A204.1 (cell line): ENCODE data around the gene SERPINA3.

Experiments used
- FAIRE-seq: peaks from 2 replicates; lab custom pipeline; 2012; peaks lifted over from hg19 to GRCh38; lab: Jason Lieb, UNC

The SERPINA3 gene

GRCh38 chr14:94613720-94614644, 1.8 kb downstream of the SERPINA3 start:
- no peak for FAIRE-seq

DNA sequence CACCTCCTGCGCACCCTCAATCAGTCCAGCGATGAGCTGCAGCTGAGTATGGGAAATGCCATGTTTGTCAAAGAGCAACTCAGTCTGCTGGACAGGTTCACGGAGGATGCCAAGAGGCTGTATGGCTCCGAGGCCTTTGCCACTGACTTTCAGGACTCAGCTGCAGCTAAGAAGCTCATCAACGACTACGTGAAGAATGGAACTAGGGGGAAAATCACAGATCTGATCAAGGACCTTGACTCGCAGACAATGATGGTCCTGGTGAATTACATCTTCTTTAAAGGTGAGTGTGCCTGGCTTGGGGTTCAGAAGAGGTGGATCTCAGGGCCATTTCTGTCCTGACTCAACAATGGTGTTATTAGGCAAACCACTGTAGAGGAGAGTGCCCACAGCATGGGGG, 2.6 kb downstream of the SERPINA3 start:
- FAIRE-seq = no peak

DNA sequence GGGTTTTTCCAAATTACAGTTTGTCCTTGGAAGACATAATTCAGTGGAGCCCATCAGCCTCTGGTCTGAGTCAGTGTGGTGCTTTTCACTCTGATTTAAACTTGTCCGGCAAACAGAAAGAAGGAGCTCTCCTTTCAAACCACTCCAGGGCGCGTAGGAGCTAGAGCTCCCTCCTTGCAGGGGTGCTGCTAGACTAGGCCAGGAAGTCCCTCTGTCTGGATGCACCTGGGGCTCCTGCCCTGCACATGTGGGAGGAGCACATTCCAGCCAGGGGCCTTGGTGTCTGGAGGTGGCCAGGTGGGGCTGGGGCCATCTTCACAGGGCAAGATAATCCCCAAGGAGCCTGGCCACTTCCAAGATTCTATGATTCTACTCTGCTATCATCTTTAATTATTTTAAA, 3.1 kb downstream of the SERPINA3 start:
- FAIRE-seq = no peak

DNA sequence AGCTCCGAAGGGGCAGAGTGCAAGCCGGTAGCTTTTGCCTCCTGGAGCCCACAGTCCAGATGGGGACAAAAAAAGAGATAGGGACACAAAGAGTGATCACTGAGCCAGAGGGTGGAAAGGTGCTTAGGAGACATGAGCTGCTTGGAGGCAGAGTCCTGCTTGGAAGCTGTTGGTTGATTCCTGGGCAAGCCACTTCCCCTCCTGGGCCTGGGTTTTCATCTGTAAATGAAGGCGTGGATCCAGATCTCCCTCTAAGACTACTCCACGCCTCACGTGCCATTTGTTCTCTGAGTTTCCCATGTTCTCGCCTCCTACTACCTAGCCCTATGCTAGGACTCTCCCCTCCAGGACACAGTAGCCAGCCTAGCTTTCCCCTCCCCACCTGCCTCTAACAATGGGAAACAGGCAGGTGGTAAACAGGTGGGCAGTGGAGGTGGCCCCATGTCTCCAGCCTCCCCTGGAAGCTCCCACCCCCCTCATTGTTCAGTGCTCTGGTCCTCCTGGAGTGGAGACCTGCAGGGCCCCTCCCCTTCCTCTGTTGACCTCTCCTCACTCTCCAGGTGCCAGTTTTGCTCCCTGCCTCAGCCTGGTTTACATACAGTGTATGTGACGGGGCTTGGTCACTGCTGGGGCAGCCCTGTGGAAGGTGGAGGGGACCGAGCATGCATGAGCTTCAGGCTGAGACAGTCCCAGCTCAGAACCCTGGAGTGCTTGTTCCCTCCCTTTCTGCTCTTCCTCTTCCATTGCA, 3.8 kb downstream of the SERPINA3 start:
- no peak for FAIRE-seq

GRCh38 chr14:94617366-94617941, 5.3 kb downstream of the SERPINA3 start:
- no peak for FAIRE-seq

GRCh38 chr14:94617988-94618822, 6.0 kb downstream of the SERPINA3 start:
- no peak for FAIRE-seq

DNA sequence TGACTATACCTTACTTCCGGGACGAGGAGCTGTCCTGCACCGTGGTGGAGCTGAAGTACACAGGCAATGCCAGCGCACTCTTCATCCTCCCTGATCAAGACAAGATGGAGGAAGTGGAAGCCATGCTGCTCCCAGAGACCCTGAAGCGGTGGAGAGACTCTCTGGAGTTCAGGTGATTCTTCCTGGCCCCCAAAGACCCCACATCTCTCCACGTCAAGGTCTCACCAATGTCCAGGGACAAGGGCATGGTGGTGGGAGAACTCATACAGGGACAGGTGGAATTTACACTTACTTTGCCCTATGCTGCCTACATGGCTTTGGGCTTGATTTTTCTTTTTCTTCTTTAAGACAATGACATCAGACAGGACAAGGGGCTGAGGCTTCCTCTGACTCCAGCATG, 7.1 kb downstream of the SERPINA3 start:
- FAIRE-seq = no peak

GRCh38 chr14:94620597-94620996, 8.4 kb downstream of the SERPINA3 start:
- FAIRE-seq = no peak

DNA sequence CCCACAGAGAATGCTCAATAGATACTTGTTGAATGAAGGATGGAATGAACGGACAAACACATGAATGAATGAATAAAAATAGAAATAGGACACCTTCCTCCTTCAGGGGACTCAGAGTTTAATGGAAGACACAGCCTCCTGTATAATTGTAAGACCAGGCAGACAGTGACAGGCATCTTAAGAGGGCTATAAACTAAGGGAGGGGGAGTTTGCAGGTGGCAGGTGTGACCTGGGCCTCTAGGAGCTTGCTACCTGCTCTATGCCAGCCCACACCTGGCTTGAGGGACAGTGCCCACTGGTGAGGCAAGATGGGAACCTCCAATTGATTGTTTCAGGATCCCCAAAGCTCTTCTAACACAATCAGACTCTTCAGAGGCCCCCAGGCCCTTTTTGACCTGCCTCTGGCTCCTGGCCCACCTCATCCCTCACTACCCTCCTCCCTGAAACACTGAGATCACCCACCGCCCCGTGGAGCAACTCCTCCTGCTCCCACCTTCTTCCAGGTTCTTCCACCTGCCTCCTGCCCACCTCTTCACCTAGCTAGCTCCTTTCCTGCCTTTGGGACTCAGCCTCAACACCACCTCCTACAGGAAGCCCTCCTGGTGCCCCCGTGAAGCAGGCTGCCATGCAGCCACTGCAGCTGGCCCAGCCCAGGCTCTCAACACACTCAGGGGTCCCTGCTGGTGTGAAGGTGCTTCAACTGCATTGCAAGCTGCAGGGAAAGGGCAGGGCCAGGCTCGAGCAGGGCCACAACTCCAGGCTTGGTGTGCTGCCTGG, 9.4 kb downstream of the SERPINA3 start:
- FAIRE-seq = no peak

DNA sequence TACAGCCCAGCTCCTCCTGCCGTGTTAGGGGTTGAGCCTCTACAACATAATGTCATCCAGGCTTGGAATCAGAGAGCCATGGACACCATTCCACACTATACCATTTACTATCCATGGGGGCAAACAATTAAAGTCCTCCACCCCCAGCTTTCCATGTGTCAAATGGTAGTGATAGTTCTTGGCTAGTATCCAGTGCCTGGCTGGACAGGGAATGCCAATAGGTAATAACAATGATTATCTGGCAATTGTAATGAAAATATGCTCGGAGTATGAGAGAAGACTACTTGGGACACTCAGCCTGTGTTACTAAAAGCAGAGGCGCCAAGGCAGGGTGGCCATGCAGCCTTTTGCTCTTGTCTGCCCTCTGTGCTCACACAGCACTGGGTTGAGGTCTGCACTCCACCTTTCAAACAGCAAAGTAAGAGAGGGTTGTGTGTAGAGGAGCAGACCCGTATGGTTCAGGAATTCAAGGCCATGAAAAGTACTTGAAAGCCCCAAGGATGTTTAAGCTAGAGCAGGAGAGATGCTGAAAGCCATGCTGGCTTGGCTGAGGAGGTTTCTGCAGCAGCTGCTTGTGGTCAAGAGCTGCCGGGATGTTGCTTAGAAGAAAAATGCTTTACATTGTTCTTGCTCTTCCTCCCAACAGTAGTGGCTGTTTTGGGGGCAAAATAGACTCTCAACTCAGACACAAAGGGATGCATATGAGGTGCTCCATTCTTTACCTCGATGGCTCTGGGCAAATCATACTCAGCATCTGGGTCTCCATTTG, 10.6 kb downstream of the SERPINA3 start:
- no peak for FAIRE-seq

DNA sequence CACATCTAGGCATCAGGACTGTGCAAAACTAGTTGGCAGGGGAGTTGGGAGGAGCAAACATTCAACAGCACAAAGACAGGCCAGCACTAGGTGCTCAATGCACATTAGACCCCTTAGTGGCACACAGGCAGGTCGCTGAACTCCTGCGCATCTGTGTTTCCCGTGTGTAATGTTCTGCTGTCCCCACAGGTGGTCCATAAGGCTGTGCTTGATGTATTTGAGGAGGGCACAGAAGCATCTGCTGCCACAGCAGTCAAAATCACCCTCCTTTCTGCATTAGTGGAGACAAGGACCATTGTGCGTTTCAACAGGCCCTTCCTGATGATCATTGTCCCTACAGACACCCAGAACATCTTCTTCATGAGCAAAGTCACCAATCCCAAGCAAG, 11.2 kb downstream of the SERPINA3 start:
- FAIRE-seq = no peak

- no peak for FAIRE-seq
Observed at GRCh38 chr14:94623856-94624499, 11.8 kb downstream of the SERPINA3 start.

DNA sequence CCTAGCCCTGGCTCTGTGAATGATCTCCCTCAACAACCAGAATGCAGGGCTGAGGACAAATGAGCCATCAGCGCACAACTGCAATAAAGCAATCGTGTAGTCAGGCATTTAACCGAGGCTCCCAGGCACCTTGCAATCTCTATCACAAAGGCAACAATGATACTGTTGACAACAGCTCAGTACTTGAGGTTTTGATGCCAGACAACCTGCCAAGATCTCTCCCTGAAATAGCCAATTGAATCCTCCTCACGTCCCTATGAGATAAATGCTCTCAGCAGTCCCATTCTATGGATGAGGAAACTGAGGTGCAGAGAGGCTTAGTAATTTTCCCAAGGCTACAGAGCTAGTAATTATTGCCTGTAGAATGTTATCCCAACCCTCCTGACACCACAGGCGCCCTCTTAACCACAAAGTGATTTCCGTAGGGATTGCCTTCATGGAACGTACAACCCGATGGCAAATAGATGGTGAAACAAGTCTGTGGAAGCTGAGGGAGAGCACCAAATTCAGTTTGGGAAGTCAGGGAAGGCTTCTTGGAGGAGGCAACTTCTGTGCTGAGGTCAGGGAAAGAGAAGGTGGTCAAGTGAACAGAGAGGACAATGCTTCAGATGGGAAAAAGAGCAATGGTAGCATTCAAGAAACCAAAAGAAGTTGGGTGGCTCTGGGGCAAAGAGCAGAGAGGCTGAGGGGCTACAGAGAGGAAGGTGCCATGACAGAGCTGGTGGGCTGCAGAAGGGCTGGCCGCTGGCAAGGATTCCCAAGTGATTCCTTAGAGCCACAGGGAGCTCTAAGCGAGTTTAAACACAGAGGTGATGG, 12.6 kb downstream of the SERPINA3 start:
- no peak for FAIRE-seq

- no peak for FAIRE-seq
Observed at GRCh38 chr14:94625353-94625635, 13.1 kb downstream of the SERPINA3 start.

DNA sequence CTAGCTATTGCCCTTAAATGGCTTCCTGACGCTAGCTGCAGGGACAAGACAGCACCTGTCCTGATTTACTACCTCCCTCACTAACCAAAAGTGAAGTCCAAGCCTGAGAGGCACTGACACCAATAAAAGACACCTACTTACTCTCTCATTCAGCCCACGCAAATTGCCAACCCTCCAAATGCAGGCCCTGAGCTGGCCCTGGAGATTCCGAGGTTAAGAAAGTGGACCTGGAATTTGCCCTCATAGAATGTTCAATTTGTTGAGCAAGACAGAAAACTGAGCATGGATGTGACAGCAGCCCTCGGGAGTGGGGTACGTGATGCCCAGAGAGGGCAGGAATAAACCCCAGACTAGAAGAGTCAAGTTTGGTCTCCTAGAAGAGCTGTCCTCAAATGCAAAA, 16.4 kb downstream of the SERPINA3 start:
- FAIRE-seq = no peak

DNA sequence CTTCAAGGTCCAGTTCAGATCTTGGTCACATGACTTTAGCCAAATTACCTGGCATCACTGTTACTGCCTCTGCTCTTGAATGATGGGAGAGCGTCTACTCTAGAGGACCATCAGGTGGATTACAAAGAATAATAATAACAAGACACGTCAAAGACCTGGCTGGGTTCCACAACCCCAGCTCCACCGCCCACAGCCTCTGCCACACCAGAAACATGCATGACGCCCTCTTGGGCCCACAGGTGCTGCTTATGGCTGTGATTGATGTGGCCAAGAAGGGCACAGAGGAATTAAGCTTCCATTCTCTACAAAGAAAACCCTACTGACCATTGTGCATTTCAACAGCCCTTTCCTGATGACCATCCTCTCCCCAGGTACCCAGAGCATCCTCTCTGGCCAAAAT, 18.2 kb downstream of the SERPINA3 start:
- no peak for FAIRE-seq

GRCh38 chr14:94631050-94631449, 18.9 kb downstream of the SERPINA3 start:
- FAIRE-seq = no peak

GRCh38 chr14:94631536-94632304, 19.5 kb downstream of the SERPINA3 start:
- FAIRE-seq = no peak

- FAIRE-seq = no peak
Observed at GRCh38 chr14:94632305-94632590, 20.1 kb downstream of the SERPINA3 start.
